Neural cell (in vitro differentiated cells): ENCODE results near the gene FBXO11. TPM values are rescaled to one million over a fixed set of nuclear protein-coding genes. Genes with fewer than 3 reads are reported as not detected.

Experiments used
- H2AFZ ChIP-seq: fragments of 200-600, 300-800 bp; sonication (generic), shearing (Covaris generic); 2 replicates; pipeline ENCODE4 v1.6.0; 2014; ENCODE audit warnings: low read depth, mild to moderate bottlenecking, antibody characterized with exemption, low read length, moderate library complexity
- H3F3A ChIP-seq: fragments of 200-600 bp; shearing (Covaris generic); 2 replicates; pipeline ENCODE4 v1.6.1; 2016; ENCODE audit warnings: mild to moderate bottlenecking, moderate library complexity, mixed read lengths, antibody characterized with exemption, low read length; ENCODE audit not compliant: insufficient read depth, poor library complexity, severe bottlenecking
- H3K27ac ChIP-seq: fragments of 200-600, 300-800 bp; sonication (generic), shearing (Covaris generic); 2 replicates; pipeline ENCODE4 v1.5.1; 2014; ENCODE audit warnings: mild to moderate bottlenecking, low read length, moderate library complexity
- H3K27me3 ChIP-seq: fragments of 300-800, 200-600 bp; sonication (generic), shearing (Covaris generic); 2 replicates; pipeline ENCODE4 v1.6.0; 2014; ENCODE audit warnings: mild to moderate bottlenecking, low read depth, low read length, moderate library complexity; ENCODE audit not compliant: insufficient read depth
- H3K36me3 ChIP-seq: fragments of 300-800, 200-600 bp; sonication (generic), shearing (Covaris generic); 2 replicates; pipeline ENCODE4 v1.5.1; 2014; ENCODE audit warnings: mild to moderate bottlenecking, antibody characterized with exemption, low read length, moderate library complexity; ENCODE audit not compliant: insufficient read depth
- H3K4me2 ChIP-seq: fragments of 300-800, 200-600 bp; sonication (generic), shearing (Covaris generic); 2 replicates; pipeline ENCODE4 v1.6.0; 2014; ENCODE audit warnings: mild to moderate bottlenecking, low read length
- H3K4me3 ChIP-seq: fragments of 300-800, 200-600 bp; sonication (generic), shearing (Covaris generic); 2 replicates; pipeline ENCODE4 v1.5.1; 2014; ENCODE audit warnings: mild to moderate bottlenecking, low read length, moderate library complexity
- H3K79me2 ChIP-seq: fragments of 200-600 bp; shearing (Covaris generic); replicated peaks from 2 replicates; pipeline ENCODE4 v1.6.0; 2014; ENCODE audit warnings: mild to moderate bottlenecking, low read length, moderate library complexity; ENCODE audit not compliant: insufficient read depth
- H3K9ac ChIP-seq: fragments of 300-800, 200-600 bp; sonication (generic), shearing (Covaris generic); 2 replicates; pipeline ENCODE4 v1.6.1; 2016; ENCODE audit warnings: mild to moderate bottlenecking, low read length, mixed read lengths
- H3K9me2 ChIP-seq: fragments of 200-600 bp; shearing (Covaris generic); 2 replicates; pipeline ENCODE4 v1.6.1; 2016; ENCODE audit warnings: mild to moderate bottlenecking, low read length, mixed read lengths; ENCODE audit not compliant: insufficient read depth
- H3K9me3 ChIP-seq: fragments of 200-600, 300-800 bp; sonication (generic), shearing (Covaris generic); 2 replicates; pipeline ENCODE4 v1.6.1; 2016; ENCODE audit warnings: mild to moderate bottlenecking, mixed run types, low read length, moderate library complexity, mixed read lengths
- H4K20me1 ChIP-seq: fragments of 200-600 bp; shearing (Covaris generic); 2 replicates; pipeline ENCODE4 v1.6.1; 2016; ENCODE audit warnings: mild to moderate bottlenecking, mixed run types; ENCODE audit not compliant: insufficient read depth
- MXI1 ChIP-seq: fragments of 450-650 bp; conservative IDR thresholded peaks from 2 replicates; pipeline ENCODE4 v1.6.1; 2014; ENCODE audit warnings: antibody characterized with exemption, mild to moderate bottlenecking; ENCODE audit not compliant: poor library complexity, severe bottlenecking
- POLR2AphosphoS5 ChIP-seq: IDR thresholded peaks from 2 replicates; pipeline ENCODE4 v1.6.1; 2012
- RAD21 ChIP-seq: fragments of 450-650 bp; conservative IDR thresholded peaks from 2 replicates; pipeline ENCODE4 v1.6.1; 2014; ENCODE audit warnings: antibody characterized with exemption, mild to moderate bottlenecking, moderate library complexity
- SMC3 ChIP-seq: fragments of 450-650 bp; conservative IDR thresholded peaks from 2 replicates; pipeline ENCODE4 v1.6.1; 2014; ENCODE audit warnings: antibody characterized with exemption, mild to moderate bottlenecking, moderate library complexity; ENCODE audit not compliant: poor library complexity
- TAF1 ChIP-seq: IDR thresholded peaks from 2 replicates; pipeline ENCODE4 v1.6.1; 2012; ENCODE audit warnings: low read depth
- polyA plus RNA-seq: library from polyadenylated mRNA; depleted of rRNA; stranded (reverse); fragments of >200 nt; gene quantifications from 2 replicates; pipeline ENCODE4 v1.2.3, GENCODE V29; 2014
- TF ChIP-seq, protein P1 (sequence below): IDR thresholded peaks from 2 replicates; pipeline ENCODE4 v1.6.1; 2012; ENCODE audit warnings: borderline replicate concordance
- TF ChIP-seq, protein P2 (sequence below): fragments of 450-650 bp; IDR thresholded peaks from 2 replicates; pipeline ENCODE4 v1.5.1; 2014; ENCODE audit warnings: antibody characterized with exemption, mild to moderate bottlenecking, moderate library complexity; ENCODE audit not compliant: poor library complexity, severe bottlenecking

The FBXO11 gene
- polyA plus RNA-seq, 1 donor from 2014 or later = 132 TPM

DNA sequence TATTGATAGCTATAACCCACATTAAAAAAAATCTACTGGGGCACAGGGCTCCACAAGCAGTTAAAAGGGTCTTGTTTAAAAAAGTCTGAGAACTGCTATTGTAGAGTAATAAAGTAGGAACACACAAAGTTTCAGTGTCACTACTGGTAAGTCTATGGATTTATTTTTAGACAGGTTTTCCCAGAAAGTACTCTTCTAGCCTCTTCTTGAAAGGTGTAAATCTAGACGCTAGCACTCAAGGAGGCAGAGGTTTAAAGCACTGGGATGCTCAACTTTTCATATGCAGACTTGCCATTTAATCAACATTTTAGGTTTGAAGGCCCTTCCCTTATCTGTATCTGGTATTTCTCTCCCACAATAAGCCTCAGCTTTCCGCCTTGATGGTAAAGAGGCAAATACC lies 33.4 kb downstream of the FBXO11 start:
- Histone ChIP-seq H3K27ac (no peak overlapping the region), H3K27me3 (no peaks in the 10 kb centered on the region), H3K9me3 (no peaks in the 10 kb centered on the region), H4K20me1 (peaks cover 17% of the 10 kb centered on the region), H3F3A (no peaks in the 10 kb centered on the region), H3K79me2 (peaks cover 74% of the 10 kb centered on the region), H2AFZ (no peak overlapping the region), H3K36me3 (no peaks in the 10 kb centered on the region), H3K4me3 (no peak overlapping the region), H3K9me2 (no peaks in the 10 kb centered on the region), H3K4me2 (no peak overlapping the region), H3K9ac (no peak overlapping the region)
- TF ChIP-seq TAF1 (no peak), RAD21 (no peak), MXI1 (no peak), POLR2AphosphoS5 (no peak), SMC3 (no peak)
- TF ChIP-seq, protein P1, sequence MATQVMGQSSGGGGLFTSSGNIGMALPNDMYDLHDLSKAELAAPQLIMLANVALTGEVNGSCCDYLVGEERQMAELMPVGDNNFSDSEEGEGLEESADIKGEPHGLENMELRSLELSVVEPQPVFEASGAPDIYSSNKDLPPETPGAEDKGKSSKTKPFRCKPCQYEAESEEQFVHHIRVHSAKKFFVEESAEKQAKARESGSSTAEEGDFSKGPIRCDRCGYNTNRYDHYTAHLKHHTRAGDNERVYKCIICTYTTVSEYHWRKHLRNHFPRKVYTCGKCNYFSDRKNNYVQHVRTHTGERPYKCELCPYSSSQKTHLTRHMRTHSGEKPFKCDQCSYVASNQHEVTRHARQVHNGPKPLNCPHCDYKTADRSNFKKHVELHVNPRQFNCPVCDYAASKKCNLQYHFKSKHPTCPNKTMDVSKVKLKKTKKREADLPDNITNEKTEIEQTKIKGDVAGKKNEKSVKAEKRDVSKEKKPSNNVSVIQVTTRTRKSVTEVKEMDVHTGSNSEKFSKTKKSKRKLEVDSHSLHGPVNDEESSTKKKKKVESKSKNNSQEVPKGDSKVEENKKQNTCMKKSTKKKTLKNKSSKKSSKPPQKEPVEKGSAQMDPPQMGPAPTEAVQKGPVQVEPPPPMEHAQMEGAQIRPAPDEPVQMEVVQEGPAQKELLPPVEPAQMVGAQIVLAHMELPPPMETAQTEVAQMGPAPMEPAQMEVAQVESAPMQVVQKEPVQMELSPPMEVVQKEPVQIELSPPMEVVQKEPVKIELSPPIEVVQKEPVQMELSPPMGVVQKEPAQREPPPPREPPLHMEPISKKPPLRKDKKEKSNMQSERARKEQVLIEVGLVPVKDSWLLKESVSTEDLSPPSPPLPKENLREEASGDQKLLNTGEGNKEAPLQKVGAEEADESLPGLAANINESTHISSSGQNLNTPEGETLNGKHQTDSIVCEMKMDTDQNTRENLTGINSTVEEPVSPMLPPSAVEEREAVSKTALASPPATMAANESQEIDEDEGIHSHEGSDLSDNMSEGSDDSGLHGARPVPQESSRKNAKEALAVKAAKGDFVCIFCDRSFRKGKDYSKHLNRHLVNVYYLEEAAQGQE = no peak
- TF ChIP-seq, protein P2, sequence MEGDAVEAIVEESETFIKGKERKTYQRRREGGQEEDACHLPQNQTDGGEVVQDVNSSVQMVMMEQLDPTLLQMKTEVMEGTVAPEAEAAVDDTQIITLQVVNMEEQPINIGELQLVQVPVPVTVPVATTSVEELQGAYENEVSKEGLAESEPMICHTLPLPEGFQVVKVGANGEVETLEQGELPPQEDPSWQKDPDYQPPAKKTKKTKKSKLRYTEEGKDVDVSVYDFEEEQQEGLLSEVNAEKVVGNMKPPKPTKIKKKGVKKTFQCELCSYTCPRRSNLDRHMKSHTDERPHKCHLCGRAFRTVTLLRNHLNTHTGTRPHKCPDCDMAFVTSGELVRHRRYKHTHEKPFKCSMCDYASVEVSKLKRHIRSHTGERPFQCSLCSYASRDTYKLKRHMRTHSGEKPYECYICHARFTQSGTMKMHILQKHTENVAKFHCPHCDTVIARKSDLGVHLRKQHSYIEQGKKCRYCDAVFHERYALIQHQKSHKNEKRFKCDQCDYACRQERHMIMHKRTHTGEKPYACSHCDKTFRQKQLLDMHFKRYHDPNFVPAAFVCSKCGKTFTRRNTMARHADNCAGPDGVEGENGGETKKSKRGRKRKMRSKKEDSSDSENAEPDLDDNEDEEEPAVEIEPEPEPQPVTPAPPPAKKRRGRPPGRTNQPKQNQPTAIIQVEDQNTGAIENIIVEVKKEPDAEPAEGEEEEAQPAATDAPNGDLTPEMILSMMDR = no peak

DNA sequence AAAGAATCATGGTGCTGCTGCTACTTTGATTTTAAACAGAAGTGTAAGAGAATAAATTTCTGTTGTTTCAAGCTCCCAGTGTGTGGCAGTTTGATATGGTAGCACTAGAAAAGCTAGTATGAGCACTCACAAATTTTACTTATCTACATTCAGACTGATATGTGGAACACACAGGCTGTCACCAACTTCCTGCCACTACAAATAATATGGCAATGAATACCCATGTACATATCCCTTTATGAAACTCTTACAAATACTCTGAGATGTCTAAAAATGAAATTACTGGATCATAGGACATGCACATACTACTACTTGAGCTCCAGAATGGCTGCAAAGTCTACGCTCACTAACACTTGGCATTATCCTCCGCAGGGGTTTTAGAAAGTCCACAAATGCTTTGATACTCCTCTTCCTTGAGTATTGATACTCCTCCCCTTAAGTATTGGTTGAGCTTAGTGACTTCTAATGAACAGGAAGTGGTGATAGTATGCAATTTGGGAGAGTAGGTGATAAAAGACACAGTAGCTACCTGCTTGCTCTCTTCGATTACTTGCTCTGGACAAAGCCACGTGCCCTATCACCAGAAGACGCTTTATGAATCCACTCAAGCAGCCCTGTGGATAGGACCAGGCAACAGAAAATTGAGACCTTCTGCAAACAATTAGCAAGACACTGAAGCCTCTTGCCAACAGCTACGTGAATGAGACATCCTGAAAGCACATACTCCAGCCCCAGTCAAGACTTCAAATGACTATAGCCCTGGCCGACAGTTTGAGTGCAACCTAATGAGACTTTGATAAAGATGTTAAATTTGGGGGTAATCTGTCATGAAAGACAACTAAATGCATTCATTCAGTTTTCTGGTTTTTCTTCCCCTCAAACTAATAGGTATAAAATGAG lies 35.4 kb downstream of the FBXO11 start:
- H3K9me2 ChIP-seq = no peaks in the 10 kb centered on the region
- TF ChIP-seq SMC3 = no peak
- H3K4me2 ChIP-seq = no peak overlapping the region
- H3K36me3 ChIP-seq = no peaks in the 10 kb centered on the region
- peaks cover 78% of the 10 kb centered on the region for H3K79me2 ChIP-seq
- no peak overlapping the region for H3K9ac ChIP-seq
- no peak overlapping the region for H3K4me3 ChIP-seq
- peaks cover 26% of the 10 kb centered on the region for H4K20me1 ChIP-seq
- H3K27me3 ChIP-seq = no peaks in the 10 kb centered on the region
- H3K9me3 ChIP-seq = no peaks in the 10 kb centered on the region
- no peak overlapping the region for H2AFZ ChIP-seq
- no peak overlapping the region for H3K27ac ChIP-seq
- no peaks in the 10 kb centered on the region for H3F3A ChIP-seq
